Keratinocyte (primary cell): ENCODE measurements around the gene PRICKLE3. TPM values are rescaled to one million over a fixed set of nuclear protein-coding genes. Genes with fewer than 3 reads are reported as not detected.
"Not testable (repeated sequence)": the region's sequence is repeated elsewhere in the genome, so short reads cannot be mapped to it uniquely, and the experiment has no call there.

Source experiments
- DNase-seq: peaks from one replicate; pipeline ENCODE4 v3.0.0-alpha.2; 2011; ENCODE audit warnings: low read depth, missing footprints, low spot score
- FAIRE-seq: peaks from 2 replicates; lab custom pipeline; 2011; peaks lifted over from hg19 to GRCh38; lab: Jason Lieb, UNC
- H2AFZ ChIP-seq: 2 replicates; pipeline ENCODE4 v1.6.0; 2012; ENCODE audit warnings: low read length, control low read depth, inconsistent platforms; ENCODE audit not compliant: control insufficient read depth
- H3K27ac ChIP-seq: 2 replicates; pipeline ENCODE4 v1.5.1; 2011; ENCODE audit warnings: low read length; ENCODE audit not compliant: control insufficient read depth, insufficient read depth
- H3K27me3 ChIP-seq: 3 replicates; pipeline ENCODE4 v1.6.0; 2011; ENCODE audit warnings: low read length; ENCODE audit not compliant: control insufficient read depth, insufficient read depth; ENCODE audit errors: extremely low read depth
- H3K36me3 ChIP-seq, 2 experiments: 2 replicates in 1 of 2; 3 replicates in 1 of 2; pipeline ENCODE4 v1.5.1; 2011; ENCODE audit warnings: low read length in 2 of 2, mild to moderate bottlenecking in 1 of 2; ENCODE audit not compliant: control insufficient read depth in 2 of 2, insufficient read depth in 2 of 2; ENCODE audit errors: extremely low read depth in 1 of 2
- H3K4me1 ChIP-seq: 3 replicates; pipeline ENCODE4 v1.5.1; 2011; ENCODE audit warnings: low read length; ENCODE audit not compliant: control insufficient read depth, insufficient read depth; ENCODE audit errors: extremely low read depth
- H3K4me2 ChIP-seq: 3 replicates; pipeline ENCODE4 v1.6.0; 2011; ENCODE audit warnings: low read depth, low read length; ENCODE audit not compliant: control insufficient read depth, insufficient read depth; ENCODE audit errors: extremely low read depth
- H3K4me3 ChIP-seq, 3 experiments: fragments of 200-600 bp in 1 of 3; sonication (generic) in 1 of 3; 2 replicates in 2 of 3; 3 replicates in 1 of 3; pipeline ENCODE4 v1.5.1; 2011 to 2016; ENCODE audit warnings: low read length in 3 of 3, mild to moderate bottlenecking in 3 of 3, control low read depth in 2 of 3, inconsistent platforms in 1 of 3, low read depth in 1 of 3, mixed read lengths in 1 of 3, mixed run types in 1 of 3, moderate library complexity in 1 of 3; ENCODE audit not compliant: control insufficient read depth in 2 of 3, insufficient read depth in 2 of 3; ENCODE audit errors: extremely low read depth in 1 of 3
- H3K79me2 ChIP-seq: 2 replicates; pipeline ENCODE4 v1.6.0; 2012; ENCODE audit warnings: low read length; ENCODE audit not compliant: control insufficient read depth, insufficient read depth
- H3K9ac ChIP-seq: 3 replicates; pipeline ENCODE4 v1.6.0; 2011; ENCODE audit warnings: low read length; ENCODE audit not compliant: control insufficient read depth, insufficient read depth; ENCODE audit errors: extremely low read depth
- H3K9me1 ChIP-seq: 3 replicates; pipeline ENCODE4 v1.6.0; 2011; ENCODE audit warnings: low read length; ENCODE audit not compliant: control insufficient read depth, insufficient read depth; ENCODE audit errors: extremely low read depth
- H3K9me3 ChIP-seq: 2 replicates; pipeline ENCODE4 v1.5.1; 2012; ENCODE audit warnings: low read depth, low read length; ENCODE audit not compliant: control insufficient read depth
- H4K20me1 ChIP-seq: 3 replicates; pipeline ENCODE4 v1.6.0; 2011; ENCODE audit warnings: low read length; ENCODE audit not compliant: control insufficient read depth, insufficient read depth; ENCODE audit errors: extremely low read depth
- CTCF ChIP-seq, 3 experiments: IDR thresholded peaks in 1 of 3; conservative IDR thresholded peaks in 1 of 3; optimal IDR thresholded peaks in 1 of 3; 2 replicates in 2 of 3; 3 replicates in 1 of 3; pipeline versions ENCODE3 to v1.5.1; 2011; ENCODE audit warnings: low read length in 3 of 3, mild to moderate bottlenecking in 3 of 3, moderate library complexity in 2 of 3, control low read depth in 1 of 3, inconsistent platforms in 1 of 3; ENCODE audit not compliant: insufficient read depth in 2 of 3; ENCODE audit errors: extremely low read depth in 1 of 3
- dilution Hi-C: fragments of 300-500 bp; cut with MboI; formaldehyde crosslinking; loops from one replicate; pipeline ENCODE4 v1.7.0; 2020; ENCODE audit warnings: low sequenced_read_pairs; ENCODE audit not compliant: extremely low pct_ligation_motif_present
- polyA plus RNA-seq, 5 experiments: library from polyadenylated mRNA; depleted of rRNA in 3 of 5; stranded (reverse) in 3 of 5; stranded (forward) in 1 of 5; unstranded in 1 of 5; fragments of >200 nt; gene quantifications; 1 replicate in 1 of 5; 2 replicates in 3 of 5; 3 replicates in 1 of 5; pipeline versions ENCODE4 v1.2.1 to v1.2.3, GENCODE V29; 2011 to 2012; ENCODE audit warnings: missing spikeins in 2 of 5, low read depth in 1 of 5, low replicate concordance in 1 of 5

The PRICKLE3 gene
- polyA plus RNA-seq, 1 donor (not counting 4 experiments of a cell fraction or from before 2014, with no cell fraction given): 8.7 TPM

GRCh38 chrX:49142264-49142663, 43.9 kb downstream of the PRICKLE3 start:
- H2AFZ ChIP-seq, H3K9me1 ChIP-seq, FAIRE-seq, H3K4me2 ChIP-seq, H3K36me3 ChIP-seq, DNase-seq, H3K79me2 ChIP-seq, H3K9ac ChIP-seq, H3K4me3 ChIP-seq, H3K9me3 ChIP-seq, dilution Hi-C loops, H3K27me3 ChIP-seq, H4K20me1 ChIP-seq, H3K27ac ChIP-seq, H3K4me1 ChIP-seq: not testable (repeated sequence)
- TF ChIP-seq CTCF (optimal IDR thresholded peaks at IDR 0.05 in 1 of 3, IDR thresholded peaks at IDR 0.05 in 1 of 3, conservative IDR thresholded peaks at IDR 0.05 in 1 of 3; ENCODE audit: extremely low read depth in 1 of 3, insufficient read depth in 2 of 3, low read length in 3 of 3): peak; percentile 15 to 22 (median 19)

- Histone ChIP-seq H3K4me1 (no peaks in the 10 kb centered on the region), H2AFZ (no peak overlapping the region), H3K27me3 (no peaks in the 10 kb centered on the region), H3K27ac (no peak overlapping the region), H3K36me3 (no peaks in the 10 kb centered on the region), H4K20me1 (no peaks in the 10 kb centered on the region), H3K79me2 (no peaks in the 10 kb centered on the region), H3K9ac (no peak overlapping the region), H3K9me1 (no peaks in the 10 kb centered on the region), H3K4me3 (no peak overlapping the region), H3K9me3 (peaks cover 5% of the 10 kb centered on the region), H3K4me2 (no peak overlapping the region)
- FAIRE-seq (no peak), DNase-seq (no peak)
- TF ChIP-seq CTCF (optimal IDR thresholded peaks at IDR 0.05 in 1 of 3, IDR thresholded peaks at IDR 0.05 in 1 of 3, conservative IDR thresholded peaks at IDR 0.05 in 1 of 3; ENCODE audit: extremely low read depth in 1 of 3, insufficient read depth in 2 of 3, low read length in 3 of 3): no peak
- dilution Hi-C loops: no loop called here
These were observed 46.5 kb downstream of the PRICKLE3 start for GRCh38 chrX:49139713-49140112.
